Measurements from ENCODE around the gene RBM20.

- no peak for TF ChIP-seq EZH2 (IDR thresholded peaks at IDR 0.05; ENCODE audit: low read length)
- TF ChIP-seq, protein P1, sequence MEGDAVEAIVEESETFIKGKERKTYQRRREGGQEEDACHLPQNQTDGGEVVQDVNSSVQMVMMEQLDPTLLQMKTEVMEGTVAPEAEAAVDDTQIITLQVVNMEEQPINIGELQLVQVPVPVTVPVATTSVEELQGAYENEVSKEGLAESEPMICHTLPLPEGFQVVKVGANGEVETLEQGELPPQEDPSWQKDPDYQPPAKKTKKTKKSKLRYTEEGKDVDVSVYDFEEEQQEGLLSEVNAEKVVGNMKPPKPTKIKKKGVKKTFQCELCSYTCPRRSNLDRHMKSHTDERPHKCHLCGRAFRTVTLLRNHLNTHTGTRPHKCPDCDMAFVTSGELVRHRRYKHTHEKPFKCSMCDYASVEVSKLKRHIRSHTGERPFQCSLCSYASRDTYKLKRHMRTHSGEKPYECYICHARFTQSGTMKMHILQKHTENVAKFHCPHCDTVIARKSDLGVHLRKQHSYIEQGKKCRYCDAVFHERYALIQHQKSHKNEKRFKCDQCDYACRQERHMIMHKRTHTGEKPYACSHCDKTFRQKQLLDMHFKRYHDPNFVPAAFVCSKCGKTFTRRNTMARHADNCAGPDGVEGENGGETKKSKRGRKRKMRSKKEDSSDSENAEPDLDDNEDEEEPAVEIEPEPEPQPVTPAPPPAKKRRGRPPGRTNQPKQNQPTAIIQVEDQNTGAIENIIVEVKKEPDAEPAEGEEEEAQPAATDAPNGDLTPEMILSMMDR (optimal IDR thresholded peaks at IDR 0.05 in 1 of 3, IDR thresholded peaks at IDR 0.05 in 1 of 3, conservative IDR thresholded peaks at IDR 0.05 in 1 of 3; ENCODE audit: extremely low read depth in 1 of 3, insufficient read depth in 2 of 3, low read length in 3 of 3), result no peak
These were observed 176.2 kb downstream of the RBM20 start for GRCh38 chr10:110820321-110820814.

Data from keratinocyte (primary cell).